Stimulated activated CD8-positive, alpha-beta memory T cell treated with anti-CD3 and anti-CD28 coated beads, Interleukin-2, amount 100 ng/mL, for 48 hours (primary cell): ENCODE data around the gene CXCR5.

Experiments
- DNase-seq, 2 donors: peaks; one replicate each; pipeline ENCODE4 v3.0.0-alpha.2; 2020; ENCODE audit warnings: low read depth in 2 of 2

CXCR5 gene

GRCh38 chr11:118912742-118913410 is 29.2 kb downstream of the CXCR5 start:
- DNase-seq, result no peak

GRCh38 chr11:118913411-118914125 is 29.9 kb downstream of the CXCR5 start:
- no peak for DNase-seq

DNA sequence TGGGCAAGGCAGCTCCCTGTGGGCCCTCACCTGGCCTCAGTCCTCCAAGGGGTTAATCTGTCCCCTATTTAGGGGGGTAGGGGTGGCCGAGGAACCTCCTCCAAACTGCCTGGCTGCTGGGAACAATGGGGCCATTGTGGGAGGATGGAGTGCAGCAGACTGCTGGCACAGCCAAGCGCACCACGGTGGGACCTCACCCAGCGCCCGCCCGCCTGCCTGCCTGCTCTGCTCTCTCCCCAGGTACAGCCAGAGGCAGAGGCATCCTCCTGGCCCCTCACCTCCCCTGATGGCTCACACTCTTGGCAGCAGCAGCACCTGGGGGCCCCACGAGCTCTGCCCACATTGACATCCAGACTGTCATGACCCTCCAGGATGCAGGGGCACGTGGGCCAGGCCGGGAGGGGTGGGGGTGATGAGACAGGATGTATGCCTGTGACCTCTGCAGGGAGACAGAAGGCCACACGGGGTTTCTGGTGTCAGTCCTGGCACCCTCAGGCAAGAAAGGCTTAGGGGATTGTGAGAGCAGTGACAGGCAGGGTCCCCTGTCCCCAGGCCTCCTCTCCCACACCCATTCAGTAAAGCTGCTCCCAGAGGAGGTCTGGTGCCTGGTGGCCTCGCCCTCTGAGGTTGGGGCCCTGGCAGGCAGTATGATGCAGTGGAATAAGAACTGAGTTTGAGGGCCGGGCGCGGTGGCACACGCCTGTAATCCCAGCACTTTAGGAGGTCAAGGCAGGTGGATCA is 30.7 kb downstream of the CXCR5 start:
- peak in 1 of 2 donors; percentile 58 for DNase-seq

DNA sequence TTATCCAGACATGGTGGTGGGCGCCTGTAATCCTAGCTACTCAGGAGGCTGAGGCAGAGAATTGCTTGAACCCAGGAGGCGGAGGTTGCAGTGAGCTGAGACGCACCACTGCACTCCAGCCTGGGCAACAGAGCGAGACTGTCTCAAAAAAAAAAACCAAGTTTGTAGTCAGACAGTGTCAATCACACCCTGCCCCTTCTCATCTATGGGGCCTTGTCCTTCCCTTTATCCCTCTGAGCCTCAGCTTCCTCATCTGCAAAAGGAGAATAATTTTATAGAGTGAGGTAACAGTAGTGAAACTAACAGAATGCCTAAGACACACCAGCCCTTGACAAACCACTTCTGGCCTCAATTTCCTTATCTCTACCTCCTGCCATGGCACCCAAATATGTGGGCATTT is 31.3 kb downstream of the CXCR5 start:
- no peak for DNase-seq

GRCh38 chr11:118915396-118915795 is 31.7 kb downstream of the CXCR5 start:
- no peak for DNase-seq

DNA sequence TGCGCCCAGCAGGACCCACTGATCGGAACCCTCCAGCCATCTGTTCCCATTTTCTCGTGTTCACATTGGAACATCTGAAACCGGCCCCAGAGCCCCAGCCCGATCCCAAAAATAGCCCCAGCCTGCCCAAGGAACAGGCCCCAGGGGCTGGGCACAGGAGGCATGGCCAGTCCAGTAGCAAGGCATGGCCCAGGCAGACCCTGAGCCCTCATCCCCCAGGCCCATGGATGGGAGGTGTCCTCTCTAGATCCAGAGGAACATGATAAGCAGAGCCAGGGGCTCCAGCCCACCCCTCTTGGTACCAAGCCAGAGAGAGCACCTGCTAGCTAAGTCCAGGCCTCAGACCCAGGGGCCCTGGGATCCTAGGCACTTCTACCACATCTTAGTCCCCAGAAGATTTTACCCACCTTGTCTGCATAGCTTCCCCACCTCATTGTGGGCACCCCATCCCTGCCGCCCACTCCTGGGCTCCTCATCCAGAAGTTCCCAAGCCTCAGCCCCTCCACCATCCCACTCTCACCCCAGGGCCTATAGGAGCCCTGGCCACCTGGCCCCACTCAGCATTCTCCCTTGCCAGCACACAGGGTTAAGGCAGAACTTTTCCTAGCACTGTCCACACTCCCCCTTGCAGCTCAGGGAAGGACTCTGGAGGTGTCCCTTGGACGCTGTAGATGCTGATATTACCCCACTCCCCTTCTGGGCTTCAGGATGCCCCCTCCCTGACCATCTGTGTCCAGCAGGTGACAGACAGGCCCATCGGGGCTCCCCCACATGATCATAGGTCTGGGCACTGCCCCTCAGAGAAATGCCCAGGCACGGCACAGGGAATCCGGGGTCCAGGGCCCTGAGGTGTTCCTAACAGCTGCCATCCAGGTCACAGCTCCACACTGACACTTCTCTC is 32.5 kb downstream of the CXCR5 start:
- no peak for DNase-seq

DNA sequence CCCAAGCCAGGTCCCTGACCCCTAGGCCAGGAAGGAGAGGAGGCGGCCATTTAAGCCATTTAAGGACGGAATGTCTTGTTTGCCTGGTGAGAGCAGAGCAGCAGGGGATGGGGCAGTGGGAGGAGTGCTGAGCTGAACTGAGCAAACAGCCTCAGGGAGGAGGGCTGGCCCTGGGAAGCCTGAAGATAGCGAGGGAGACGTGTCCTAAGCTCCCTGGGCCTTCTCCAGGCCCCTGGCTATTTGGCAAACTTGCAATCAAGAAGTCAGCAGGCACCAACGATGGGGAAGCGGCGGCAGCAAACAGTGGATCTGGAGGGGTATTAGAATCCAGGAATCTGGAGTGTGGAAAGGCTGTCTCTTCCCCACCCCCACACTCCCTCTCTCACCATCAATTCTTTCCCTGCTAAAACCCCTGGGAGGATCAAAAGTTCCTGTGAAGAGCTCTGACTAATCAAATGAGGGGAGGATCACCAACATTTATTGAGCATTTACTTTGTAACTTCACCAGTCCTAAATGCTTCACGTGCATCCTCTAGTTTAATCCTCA is 33.2 kb downstream of the CXCR5 start:
- no peak for DNase-seq

DNA sequence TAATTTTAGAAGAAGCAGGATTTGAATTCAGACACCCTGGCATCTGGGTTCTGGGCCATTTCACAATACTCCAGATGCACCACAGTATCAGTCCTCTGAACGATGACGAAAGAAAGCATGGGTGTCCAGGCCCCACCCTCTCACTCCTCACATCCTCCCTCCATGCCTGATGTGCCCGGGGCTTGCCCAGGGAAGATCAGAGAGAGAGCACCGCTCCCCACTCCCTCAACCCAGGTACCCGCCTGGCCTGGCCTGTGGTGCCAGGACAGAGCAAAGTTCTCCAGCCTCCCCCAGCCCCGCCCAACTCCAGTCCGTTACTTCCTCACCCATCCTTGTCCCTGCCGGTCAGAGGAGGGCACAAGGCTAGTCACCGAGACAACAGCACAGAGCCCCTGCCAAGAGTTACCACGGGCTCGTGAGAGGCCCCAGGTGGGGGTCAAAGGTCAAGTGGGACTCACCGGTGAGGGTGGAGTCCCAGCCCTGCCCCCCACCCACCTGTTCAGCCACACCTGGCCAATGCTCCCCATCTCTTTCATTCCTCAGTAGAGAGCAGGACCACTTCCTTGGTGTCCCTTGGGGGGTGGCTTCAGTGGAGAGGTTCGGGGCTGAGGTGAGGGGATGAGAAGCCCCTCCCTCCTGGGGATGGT is 33.9 kb downstream of the CXCR5 start:
- DNase-seq, result no peak

DNA sequence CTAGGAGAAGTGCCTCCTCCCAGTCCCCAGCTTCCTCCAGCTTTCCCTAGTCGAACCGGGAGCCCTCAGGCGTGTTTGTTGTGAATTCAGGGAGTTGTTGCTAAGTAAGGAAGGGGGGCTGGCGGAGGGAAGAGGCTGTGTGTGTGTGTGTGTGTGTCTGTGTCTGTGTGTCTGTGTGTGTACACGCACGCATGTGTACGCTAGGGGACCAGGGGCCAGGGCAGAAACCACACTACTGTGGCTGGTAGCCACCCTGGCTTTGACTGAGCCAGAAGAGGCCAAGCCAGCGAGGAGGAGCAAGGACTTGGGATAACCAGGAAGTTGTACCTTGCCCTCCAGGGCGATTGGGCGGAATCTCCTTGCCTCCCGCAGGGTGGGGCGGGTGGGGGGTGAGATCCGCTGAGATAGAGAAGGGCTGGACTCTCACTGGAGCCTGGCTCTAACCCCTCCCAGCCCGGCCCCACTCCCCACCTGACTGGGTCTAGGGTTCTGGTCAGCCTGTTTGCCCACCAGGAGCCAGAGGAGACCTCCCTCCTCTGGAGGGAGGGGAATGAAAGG is 34.5 kb downstream of the CXCR5 start:
- DNase-seq, result no peak

- no peak for DNase-seq
Observed at GRCh38 chr11:118918686-118919280, 35.1 kb downstream of the CXCR5 start.

- DNase-seq, result no peak
Observed at GRCh38 chr11:118921121-118921928, 37.6 kb downstream of the CXCR5 start.

DNA sequence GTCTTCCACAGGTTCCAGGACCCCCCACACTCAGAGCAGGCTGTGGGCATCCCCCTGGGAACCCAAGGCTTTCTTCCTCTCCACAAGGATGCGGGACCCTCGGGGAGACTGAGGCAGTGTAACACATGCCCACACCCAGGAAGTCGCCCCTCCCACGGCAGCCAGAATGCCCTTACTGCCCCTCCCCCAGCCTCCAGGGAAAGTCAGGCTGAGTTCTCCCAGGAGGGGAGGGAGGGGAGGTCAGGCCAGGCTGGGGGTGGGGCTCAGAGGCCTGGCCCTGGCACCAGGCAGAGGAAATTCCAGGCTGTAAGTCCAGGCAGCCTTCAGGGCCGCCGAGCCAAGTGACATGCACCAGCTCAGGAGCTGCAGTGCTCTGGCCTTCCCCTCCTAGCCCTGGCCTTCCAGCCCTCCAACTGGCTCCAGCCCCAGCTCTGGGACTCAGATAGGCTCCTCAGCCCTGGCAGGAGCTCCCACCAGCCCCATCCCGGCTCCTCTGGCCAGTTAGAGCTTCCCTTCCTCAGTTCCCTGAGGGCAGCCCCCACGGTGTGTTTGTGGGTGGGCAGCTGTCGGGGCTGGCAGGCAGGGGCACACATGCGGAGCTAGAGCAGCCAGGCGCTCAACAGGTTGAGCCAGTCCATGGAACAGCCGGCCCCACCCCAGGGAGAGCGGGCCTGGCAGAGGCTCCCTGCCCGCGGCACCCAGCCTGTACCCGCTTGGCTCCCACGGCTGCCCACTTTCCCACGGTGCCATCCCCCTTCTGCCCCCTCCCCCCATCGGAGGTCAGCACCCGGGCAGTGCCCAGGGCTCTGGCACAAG is 38.4 kb downstream of the CXCR5 start:
- DNase-seq, result no peak

GRCh38 chr11:118922745-118923627 is 39.3 kb downstream of the CXCR5 start:
- no peak for DNase-seq

DNA sequence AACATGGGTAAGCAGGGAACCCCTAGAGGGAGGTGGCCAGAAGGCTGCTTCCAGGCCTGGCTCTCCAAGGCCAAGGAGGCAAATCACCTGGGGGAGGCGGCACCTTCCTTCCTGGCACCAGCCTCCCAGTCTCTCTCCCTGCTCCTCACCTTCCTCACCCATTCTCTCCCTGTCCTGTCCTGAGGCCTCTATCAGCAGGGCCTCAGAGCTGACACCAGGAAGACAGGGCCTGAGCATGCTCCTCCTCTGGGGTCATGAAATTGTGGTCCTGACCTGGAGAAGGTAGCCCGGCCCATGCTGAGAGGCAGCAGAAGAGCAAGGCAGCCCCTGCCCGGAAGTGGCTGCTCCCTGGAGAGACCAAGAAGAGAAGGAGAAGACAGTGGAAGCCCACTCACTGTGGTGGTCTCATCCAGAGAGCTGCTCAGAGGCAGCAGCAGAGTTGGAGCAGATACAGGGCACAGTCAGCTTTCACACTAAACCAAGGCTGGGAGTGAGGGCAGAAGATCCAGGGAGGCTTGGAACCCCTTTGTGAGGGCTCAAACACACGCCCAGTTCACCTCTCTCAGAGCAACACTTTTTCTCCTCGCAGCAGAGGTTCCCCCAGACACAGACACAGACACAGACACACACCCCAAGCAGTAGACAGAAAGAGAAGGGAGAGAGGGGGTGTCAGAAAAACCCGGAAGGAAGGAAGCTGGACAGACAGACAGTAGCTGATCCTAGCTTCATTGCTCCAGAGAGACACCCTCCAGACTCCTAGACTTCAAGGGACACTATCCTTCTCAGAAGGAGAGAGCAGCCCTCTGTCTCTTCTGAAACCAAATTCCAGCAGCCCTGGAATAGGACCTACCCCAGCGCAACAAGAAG is 40.3 kb downstream of the CXCR5 start:
- DNase-seq, result no peak

- no peak for DNase-seq
Observed at GRCh38 chr11:118924591-118925585, 41.2 kb downstream of the CXCR5 start.
